Prostate gland (tissue), 2 donors: ENCODE data around the gene IPO13.

Source experiments
- POLR2A ChIP-seq: fragments of 450-650 bp; IDR thresholded peaks from one replicate; pipeline ENCODE4 v1.6.1; 2016; ENCODE audit warnings: antibody characterized with exemption, mild to moderate bottlenecking
- TF ChIP-seq, protein P1 (sequence below), 4 experiments: fragments of 200-600 bp in 2 of 4; fragments of 450-650 bp in 2 of 4; sonication (generic) in 2 of 4; IDR thresholded peaks; 1 replicate in 3 of 4; 2 replicates in 1 of 4; pipeline ENCODE4 v1.5.1; 2016 to 2019; ENCODE audit warnings: antibody characterized with exemption in 4 of 4, mild to moderate bottlenecking in 2 of 4, moderate library complexity in 2 of 4

DNA sequence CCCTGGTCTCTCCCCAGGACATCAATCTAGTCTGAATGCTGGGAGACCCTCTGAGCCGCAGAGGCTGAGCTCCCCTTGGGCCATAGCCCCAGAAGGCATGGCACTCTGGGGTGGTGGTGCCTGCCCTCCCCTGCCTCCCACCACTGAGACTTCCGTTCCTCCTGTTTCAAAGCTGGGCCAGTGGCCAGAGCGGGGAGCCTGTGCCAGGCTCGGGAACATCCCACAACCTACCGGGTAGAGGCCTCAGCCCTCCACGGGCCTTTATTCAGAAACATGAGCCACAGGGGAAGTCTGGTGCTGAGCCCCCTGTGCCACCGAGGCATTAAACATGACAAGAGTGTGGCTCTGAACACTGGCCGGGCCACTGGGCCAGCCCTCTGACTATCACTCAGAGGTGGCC lies 52.7 kb downstream of the IPO13 start:
- TF ChIP-seq POLR2A, result no peak
- TF ChIP-seq, protein P1, sequence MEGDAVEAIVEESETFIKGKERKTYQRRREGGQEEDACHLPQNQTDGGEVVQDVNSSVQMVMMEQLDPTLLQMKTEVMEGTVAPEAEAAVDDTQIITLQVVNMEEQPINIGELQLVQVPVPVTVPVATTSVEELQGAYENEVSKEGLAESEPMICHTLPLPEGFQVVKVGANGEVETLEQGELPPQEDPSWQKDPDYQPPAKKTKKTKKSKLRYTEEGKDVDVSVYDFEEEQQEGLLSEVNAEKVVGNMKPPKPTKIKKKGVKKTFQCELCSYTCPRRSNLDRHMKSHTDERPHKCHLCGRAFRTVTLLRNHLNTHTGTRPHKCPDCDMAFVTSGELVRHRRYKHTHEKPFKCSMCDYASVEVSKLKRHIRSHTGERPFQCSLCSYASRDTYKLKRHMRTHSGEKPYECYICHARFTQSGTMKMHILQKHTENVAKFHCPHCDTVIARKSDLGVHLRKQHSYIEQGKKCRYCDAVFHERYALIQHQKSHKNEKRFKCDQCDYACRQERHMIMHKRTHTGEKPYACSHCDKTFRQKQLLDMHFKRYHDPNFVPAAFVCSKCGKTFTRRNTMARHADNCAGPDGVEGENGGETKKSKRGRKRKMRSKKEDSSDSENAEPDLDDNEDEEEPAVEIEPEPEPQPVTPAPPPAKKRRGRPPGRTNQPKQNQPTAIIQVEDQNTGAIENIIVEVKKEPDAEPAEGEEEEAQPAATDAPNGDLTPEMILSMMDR (IDR thresholded peaks at IDR 0.05), result no peak
